Astrocyte (in vitro differentiated cells and primary cell): ENCODE measurements around the gene CD79A.

ENCODE experiments used
- EZH2 ChIP-seq: IDR thresholded peaks from 2 replicates; pipeline ENCODE4 v1.6.1; 2012; ENCODE audit warnings: mild to moderate bottlenecking, low read length, inconsistent platforms; ENCODE audit not compliant: insufficient read depth
- TF ChIP-seq, protein P1 (sequence below): IDR thresholded peaks from 2 replicates; pipeline ENCODE4 v1.5.1; 2011; ENCODE audit warnings: low read depth, mild to moderate bottlenecking, inconsistent platforms, low read length, moderate library complexity; ENCODE audit not compliant: insufficient read depth

DNA sequence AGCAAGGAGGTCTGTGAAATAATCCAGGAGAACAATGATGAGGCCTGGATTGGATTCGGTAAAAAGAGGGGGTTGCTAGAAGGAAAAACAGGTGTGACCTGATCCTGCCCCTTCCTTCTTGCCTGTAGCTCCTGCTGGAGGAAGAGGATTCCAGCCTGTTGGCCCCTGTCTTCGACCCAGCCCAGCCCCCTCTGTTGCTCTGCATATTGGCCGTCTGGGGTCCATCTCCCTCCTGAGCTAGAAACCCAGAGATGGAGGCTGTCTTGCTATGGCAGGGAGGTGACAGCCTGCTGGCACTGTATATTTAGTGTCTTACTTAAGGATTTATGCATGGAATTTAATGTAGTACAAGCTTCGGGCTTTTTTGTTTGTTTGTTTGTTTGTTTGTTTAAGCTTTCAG is 25.6 kb upstream of the CD79A start:
- TF ChIP-seq, protein P1, sequence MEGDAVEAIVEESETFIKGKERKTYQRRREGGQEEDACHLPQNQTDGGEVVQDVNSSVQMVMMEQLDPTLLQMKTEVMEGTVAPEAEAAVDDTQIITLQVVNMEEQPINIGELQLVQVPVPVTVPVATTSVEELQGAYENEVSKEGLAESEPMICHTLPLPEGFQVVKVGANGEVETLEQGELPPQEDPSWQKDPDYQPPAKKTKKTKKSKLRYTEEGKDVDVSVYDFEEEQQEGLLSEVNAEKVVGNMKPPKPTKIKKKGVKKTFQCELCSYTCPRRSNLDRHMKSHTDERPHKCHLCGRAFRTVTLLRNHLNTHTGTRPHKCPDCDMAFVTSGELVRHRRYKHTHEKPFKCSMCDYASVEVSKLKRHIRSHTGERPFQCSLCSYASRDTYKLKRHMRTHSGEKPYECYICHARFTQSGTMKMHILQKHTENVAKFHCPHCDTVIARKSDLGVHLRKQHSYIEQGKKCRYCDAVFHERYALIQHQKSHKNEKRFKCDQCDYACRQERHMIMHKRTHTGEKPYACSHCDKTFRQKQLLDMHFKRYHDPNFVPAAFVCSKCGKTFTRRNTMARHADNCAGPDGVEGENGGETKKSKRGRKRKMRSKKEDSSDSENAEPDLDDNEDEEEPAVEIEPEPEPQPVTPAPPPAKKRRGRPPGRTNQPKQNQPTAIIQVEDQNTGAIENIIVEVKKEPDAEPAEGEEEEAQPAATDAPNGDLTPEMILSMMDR = no peak
- no peak for TF ChIP-seq EZH2
